Measurements from ENCODE around the gene TMPRSS11B. TPM values are rescaled to one million over a fixed set of nuclear protein-coding genes. Genes with fewer than 3 reads are reported as not detected.
"Not testable (repeated sequence)": the region's sequence is repeated elsewhere in the genome, so short reads cannot be mapped to it uniquely, and the experiment has no call there.

TMPRSS11B gene
- total RNA-seq, 1 donor from 2014 or later: 0.27 TPM

DNA sequence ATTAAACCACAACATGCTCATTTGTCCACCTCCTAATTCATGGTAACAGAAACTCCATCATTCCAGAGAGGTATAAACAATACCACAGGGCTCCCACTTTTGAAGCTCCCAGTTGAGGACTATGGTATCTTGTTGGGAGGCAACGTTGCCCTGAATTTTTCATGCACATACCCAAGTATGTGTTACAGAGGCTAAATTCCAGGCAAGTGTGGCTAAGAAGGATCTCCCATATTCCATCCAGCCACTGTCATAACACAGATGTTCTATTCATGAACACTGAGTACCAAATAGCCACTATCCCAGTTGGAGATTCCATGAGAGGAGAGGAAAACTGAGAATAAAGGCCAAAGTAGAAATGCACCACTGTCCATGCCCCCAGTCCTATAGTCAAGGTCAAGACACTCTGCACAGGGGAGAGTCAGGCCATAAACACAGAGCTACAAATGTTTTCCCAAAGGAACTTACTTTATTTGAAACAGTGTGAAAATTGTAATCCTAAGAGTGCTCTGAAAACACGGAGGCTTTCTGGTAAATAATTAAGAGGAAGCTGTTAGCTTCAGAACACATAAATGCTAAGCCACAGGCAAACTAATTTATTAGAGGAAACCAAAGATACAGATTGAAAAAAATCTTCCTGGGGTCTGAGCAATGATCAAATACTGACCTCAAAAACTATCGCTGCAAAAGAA, 42.4 kb upstream of the TMPRSS11B start:
- Mint-ChIP-seq H3K27me3 (ENCODE audit: low read depth, unreplicated experiment) (no peaks in the 10 kb centered on the region), H3K36me3 (ENCODE audit: low read depth, unreplicated experiment) (no peaks in the 10 kb centered on the region), H3K27ac (ENCODE audit: unreplicated experiment) (no peak overlapping the region), H3K4me3 (ENCODE audit: unreplicated experiment) (no peak overlapping the region), H3K4me1 (ENCODE audit: low read depth, unreplicated experiment) (peaks cover 9% of the 10 kb centered on the region), H3K9me3 (ENCODE audit: unreplicated experiment) (no peaks in the 10 kb centered on the region)
- Histone ChIP-seq H3K36me3 (ENCODE audit: insufficient read depth, low read length) (no peaks in the 10 kb centered on the region), H3K4me2 (ENCODE audit: low read length) (no peak overlapping the region), H3K9ac (ENCODE audit: low read length) (no peak overlapping the region), H3K27me3 (ENCODE audit: insufficient read depth, low read length) (no peaks in the 10 kb centered on the region), H2AFZ (ENCODE audit: low read depth, low read length) (no peak overlapping the region), H3K9me3 (ENCODE audit: insufficient read depth, low read depth, low read length) (no peaks in the 10 kb centered on the region), H3K4me3 (ENCODE audit: insufficient read depth, low read depth, low read length) (no peak overlapping the region), H3K79me2 (ENCODE audit: insufficient read depth, low read length) (no peaks in the 10 kb centered on the region), H4K20me1 (ENCODE audit: insufficient read depth, low read length) (no peaks in the 10 kb centered on the region), H3K27ac (ENCODE audit: low read depth, low read length) (no peak overlapping the region), H3K4me1 (ENCODE audit: insufficient read depth, low read length) (no peaks in the 10 kb centered on the region)
- FAIRE-seq (no peak), DNase-seq (ENCODE audit: low read depth) (no peak)
- TF ChIP-seq, protein P1, sequence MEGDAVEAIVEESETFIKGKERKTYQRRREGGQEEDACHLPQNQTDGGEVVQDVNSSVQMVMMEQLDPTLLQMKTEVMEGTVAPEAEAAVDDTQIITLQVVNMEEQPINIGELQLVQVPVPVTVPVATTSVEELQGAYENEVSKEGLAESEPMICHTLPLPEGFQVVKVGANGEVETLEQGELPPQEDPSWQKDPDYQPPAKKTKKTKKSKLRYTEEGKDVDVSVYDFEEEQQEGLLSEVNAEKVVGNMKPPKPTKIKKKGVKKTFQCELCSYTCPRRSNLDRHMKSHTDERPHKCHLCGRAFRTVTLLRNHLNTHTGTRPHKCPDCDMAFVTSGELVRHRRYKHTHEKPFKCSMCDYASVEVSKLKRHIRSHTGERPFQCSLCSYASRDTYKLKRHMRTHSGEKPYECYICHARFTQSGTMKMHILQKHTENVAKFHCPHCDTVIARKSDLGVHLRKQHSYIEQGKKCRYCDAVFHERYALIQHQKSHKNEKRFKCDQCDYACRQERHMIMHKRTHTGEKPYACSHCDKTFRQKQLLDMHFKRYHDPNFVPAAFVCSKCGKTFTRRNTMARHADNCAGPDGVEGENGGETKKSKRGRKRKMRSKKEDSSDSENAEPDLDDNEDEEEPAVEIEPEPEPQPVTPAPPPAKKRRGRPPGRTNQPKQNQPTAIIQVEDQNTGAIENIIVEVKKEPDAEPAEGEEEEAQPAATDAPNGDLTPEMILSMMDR (IDR thresholded peaks at IDR 0.05; ENCODE audit: insufficient read depth, low read depth, low read length): no peak
- no peak for TF ChIP-seq EZH2 (IDR thresholded peaks at IDR 0.05; ENCODE audit: insufficient read depth, low read length)

DNA sequence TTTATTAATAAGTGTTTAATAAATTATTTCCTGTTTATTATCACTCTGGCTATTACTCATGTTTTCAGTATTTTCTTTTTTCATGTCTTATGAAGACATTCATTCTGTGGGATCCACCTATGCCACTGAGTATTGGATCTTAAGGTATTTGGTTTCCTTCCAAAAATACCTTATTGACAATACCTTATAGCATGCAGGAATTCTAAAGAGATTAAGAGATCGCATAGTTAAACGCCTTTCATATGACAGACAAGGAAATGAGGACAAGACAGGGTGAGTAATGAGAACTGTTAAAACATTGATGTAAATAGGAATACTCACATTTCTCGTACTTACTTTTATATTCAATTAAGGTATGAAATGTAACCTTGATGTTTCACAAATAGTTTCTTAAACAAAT, 38.2 kb upstream of the TMPRSS11B start:
- no peaks in the 10 kb centered on the region for H3K4me1 ChIP-seq (ENCODE audit: insufficient read depth, low read length)
- no peaks in the 10 kb centered on the region for H3K36me3 ChIP-seq (ENCODE audit: insufficient read depth, low read length)
- Mint-ChIP-seq H3K4me1 (ENCODE audit: low read depth, unreplicated experiment) (peaks cover 10% of the 10 kb centered on the region), H3K36me3 (ENCODE audit: low read depth, unreplicated experiment) (no peaks in the 10 kb centered on the region), H3K9me3 (ENCODE audit: unreplicated experiment) (no peaks in the 10 kb centered on the region), H3K27ac (ENCODE audit: unreplicated experiment) (no peak overlapping the region), H3K4me3 (ENCODE audit: unreplicated experiment) (no peak overlapping the region), H3K27me3 (ENCODE audit: low read depth, unreplicated experiment) (no peaks in the 10 kb centered on the region)
- H2AFZ ChIP-seq (ENCODE audit: low read depth, low read length): no peak overlapping the region
- no peak overlapping the region for H3K4me3 ChIP-seq (ENCODE audit: insufficient read depth, low read depth, low read length)
- H4K20me1 ChIP-seq (ENCODE audit: insufficient read depth, low read length): no peaks in the 10 kb centered on the region
- no peaks in the 10 kb centered on the region for H3K9me3 ChIP-seq (ENCODE audit: insufficient read depth, low read depth, low read length)
- H3K9ac ChIP-seq (ENCODE audit: low read length): no peak overlapping the region
- no peak overlapping the region for H3K27ac ChIP-seq (ENCODE audit: low read depth, low read length)
- H3K79me2 ChIP-seq (ENCODE audit: insufficient read depth, low read length): no peaks in the 10 kb centered on the region
- H3K27me3 ChIP-seq (ENCODE audit: insufficient read depth, low read length): no peaks in the 10 kb centered on the region
- FAIRE-seq (no peak), DNase-seq (ENCODE audit: low read depth) (no peak)
- TF ChIP-seq, protein P1 (IDR thresholded peaks at IDR 0.05; ENCODE audit: insufficient read depth, low read depth, low read length): no peak
- TF ChIP-seq EZH2 (IDR thresholded peaks at IDR 0.05; ENCODE audit: insufficient read depth, low read length): no peak
- H3K4me2 ChIP-seq (ENCODE audit: low read length): no peak overlapping the region

DNA sequence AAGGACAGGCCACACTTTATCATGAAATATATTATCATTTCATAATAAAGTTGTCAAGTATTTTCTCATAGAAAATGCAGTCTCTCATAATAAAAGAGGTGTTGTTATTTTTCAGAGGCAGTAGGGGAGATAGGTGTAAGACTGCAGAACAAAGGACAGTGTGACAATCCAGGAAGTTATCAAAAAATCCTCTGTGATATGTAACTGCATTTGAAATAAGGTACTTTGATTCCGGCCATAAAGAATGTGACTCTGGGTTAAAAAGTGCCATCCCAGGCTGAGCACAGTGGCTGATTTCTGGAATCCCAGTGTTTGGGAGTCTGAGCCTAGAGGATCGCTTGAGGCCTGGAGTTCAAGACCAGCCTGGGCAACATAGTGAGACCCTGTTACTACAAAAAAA, 37.6 kb upstream of the TMPRSS11B start:
- TF ChIP-seq, protein P1 (IDR thresholded peaks at IDR 0.05; ENCODE audit: insufficient read depth, low read depth, low read length): no peak
- no peak for TF ChIP-seq EZH2 (IDR thresholded peaks at IDR 0.05; ENCODE audit: insufficient read depth, low read length)
- no peak overlapping the region for H3K4me2 ChIP-seq (ENCODE audit: low read length)
- FAIRE-seq (no peak), DNase-seq (ENCODE audit: low read depth) (no peak)
- H3K27ac ChIP-seq (ENCODE audit: low read depth, low read length): no peak overlapping the region
- no peaks in the 10 kb centered on the region for H3K27me3 Mint-ChIP-seq (ENCODE audit: low read depth, unreplicated experiment)
- no peaks in the 10 kb centered on the region for H3K36me3 ChIP-seq (ENCODE audit: insufficient read depth, low read length)
- H3K36me3 Mint-ChIP-seq (ENCODE audit: low read depth, unreplicated experiment): no peaks in the 10 kb centered on the region
- no peaks in the 10 kb centered on the region for H4K20me1 ChIP-seq (ENCODE audit: insufficient read depth, low read length)
- H3K9me3 ChIP-seq (ENCODE audit: insufficient read depth, low read depth, low read length): no peaks in the 10 kb centered on the region
- no peaks in the 10 kb centered on the region for H3K9me3 Mint-ChIP-seq (ENCODE audit: unreplicated experiment)
- no peak overlapping the region for H3K27ac Mint-ChIP-seq (ENCODE audit: unreplicated experiment)
- H2AFZ ChIP-seq (ENCODE audit: low read depth, low read length): no peak overlapping the region
- no peaks in the 10 kb centered on the region for H3K4me1 ChIP-seq (ENCODE audit: insufficient read depth, low read length)
- H3K27me3 ChIP-seq (ENCODE audit: insufficient read depth, low read length): no peaks in the 10 kb centered on the region
- H3K9ac ChIP-seq (ENCODE audit: low read length): no peak overlapping the region
- no peak overlapping the region for H3K4me3 ChIP-seq (ENCODE audit: insufficient read depth, low read depth, low read length)
- peaks cover 9% of the 10 kb centered on the region for H3K4me1 Mint-ChIP-seq (ENCODE audit: low read depth, unreplicated experiment)
- H3K79me2 ChIP-seq (ENCODE audit: insufficient read depth, low read length): no peaks in the 10 kb centered on the region
- no peak overlapping the region for H3K4me3 Mint-ChIP-seq (ENCODE audit: unreplicated experiment)

DNA sequence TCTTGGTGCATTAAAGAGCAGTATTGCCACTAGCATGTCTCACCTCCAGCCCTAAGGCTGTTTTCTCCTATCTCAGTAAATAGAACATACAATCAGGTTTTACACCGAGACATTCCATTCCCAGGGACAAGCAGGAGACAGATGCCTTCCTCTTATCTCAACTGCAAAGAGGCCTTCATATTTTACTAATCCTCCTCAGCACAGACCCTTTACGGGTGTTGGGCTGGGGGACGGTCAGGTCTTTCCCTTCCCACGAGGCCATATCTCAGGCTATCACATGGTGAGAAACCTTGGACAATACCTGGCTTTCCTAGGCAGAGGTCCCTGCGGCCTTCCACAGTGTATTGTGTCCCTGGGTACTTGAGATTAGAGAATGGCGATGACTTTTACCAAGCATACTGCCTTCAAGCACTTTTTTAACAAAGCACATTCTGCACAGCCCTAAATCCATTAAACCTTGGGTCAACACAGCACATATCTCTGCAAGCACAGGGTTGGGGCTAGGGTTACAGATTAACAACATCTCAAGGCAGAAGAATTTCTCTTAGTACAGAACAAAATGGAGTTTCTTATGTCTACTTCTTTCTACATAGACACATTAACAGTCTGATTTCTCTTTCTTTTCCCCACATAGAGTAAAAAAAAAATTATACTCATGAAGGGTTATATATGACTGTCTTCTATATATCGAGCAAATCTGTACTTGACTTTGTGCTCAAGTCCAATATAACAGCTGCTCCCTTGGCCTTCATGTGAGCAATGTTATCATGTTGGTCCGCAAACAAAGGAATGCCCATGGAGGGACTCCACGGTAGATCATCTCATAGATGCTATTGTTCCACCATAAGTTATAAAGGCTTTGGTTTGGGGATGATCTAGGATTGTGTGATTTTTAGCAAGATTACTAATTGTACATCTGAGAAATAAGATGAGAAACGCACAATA, 36.6 kb upstream of the TMPRSS11B start:
- H3K36me3 Mint-ChIP-seq (ENCODE audit: low read depth, unreplicated experiment); H3K9me3 Mint-ChIP-seq (ENCODE audit: unreplicated experiment); H3K4me2 ChIP-seq (ENCODE audit: low read length); H3K27me3 Mint-ChIP-seq (ENCODE audit: low read depth, unreplicated experiment); H3K4me1 ChIP-seq (ENCODE audit: insufficient read depth, low read length); H3K36me3 ChIP-seq (ENCODE audit: insufficient read depth, low read length); H3K4me3 ChIP-seq (ENCODE audit: insufficient read depth, low read depth, low read length); DNase-seq (ENCODE audit: low read depth); H3K27ac ChIP-seq (ENCODE audit: low read depth, low read length); H3K79me2 ChIP-seq (ENCODE audit: insufficient read depth, low read length); H3K9me3 ChIP-seq (ENCODE audit: insufficient read depth, low read depth, low read length); H4K20me1 ChIP-seq (ENCODE audit: insufficient read depth, low read length); H3K27me3 ChIP-seq (ENCODE audit: insufficient read depth, low read length); FAIRE-seq; H3K9ac ChIP-seq (ENCODE audit: low read length); H2AFZ ChIP-seq (ENCODE audit: low read depth, low read length); H3K27ac Mint-ChIP-seq (ENCODE audit: unreplicated experiment); H3K4me3 Mint-ChIP-seq (ENCODE audit: unreplicated experiment): not testable (repeated sequence)
- H3K4me1 Mint-ChIP-seq (ENCODE audit: low read depth, unreplicated experiment): peaks cover 13% of the 10 kb centered on the region

All from astrocyte (in vitro differentiated cells and primary cell).